Testis (tissue), 3 donors: Measurements from ENCODE around the gene STARD5. TPM values are rescaled to one million over a fixed set of nuclear protein-coding genes. Genes with fewer than 3 reads are reported as not detected.
"Not testable (repeated sequence)": the region's sequence is repeated elsewhere in the genome, so short reads cannot be mapped to it uniquely, and the experiment has no call there.

Experiments used
- DNase-seq: peaks from one replicate; pipeline ENCODE4 v3.0.0-alpha.2; 2019
- H3K27ac ChIP-seq, 2 donors: fragments of 200-600 bp; sonication (generic); one replicate each; pipeline ENCODE4 v1.5.1; 2019
- H3K27me3 ChIP-seq: fragments of 200-600 bp; sonication (generic); one replicate; pipeline ENCODE4 v1.5.1; 2019
- H3K36me3 ChIP-seq: fragments of 200-600 bp; sonication (generic); one replicate; pipeline ENCODE4 v1.5.1; 2017; ENCODE audit warnings: low read depth; ENCODE audit errors: missing control alignments
- H3K4me1 ChIP-seq: fragments of 200-600 bp; sonication (generic); one replicate; pipeline ENCODE4 v1.5.1; 2019
- H3K4me3 ChIP-seq, 2 donors: fragments of 200-600 bp; sonication (generic); one replicate each; pipeline ENCODE4 v1.5.1; 2017 to 2019
- H3K9me3 ChIP-seq: fragments of 200-600 bp; sonication (generic); one replicate; pipeline ENCODE4 v1.5.1; 2017
- POLR2A ChIP-seq: fragments of 450-650 bp; IDR thresholded peaks from one replicate; pipeline ENCODE4 v1.6.1; 2017; ENCODE audit warnings: antibody characterized with exemption, mild to moderate bottlenecking, moderate library complexity
- WGBS, 2 donors: methylation state at CpG; one replicate each; pipeline ENCODE4 v1.1.5; 2018; 5-methylcytosine and 5-hydroxymethylcytosine counted together
- intact Hi-C: fragments of 100-400 bp; cut with DNase I; formaldehyde crosslinking; loops from one replicate; pipeline ENCODE4 v1.15.1; 2023; ENCODE audit warnings: low total_unique reads
- polyA plus RNA-seq: library from polyadenylated mRNA; stranded (reverse); fragments of 350-450 nt; fragmentation: Illumina TruSeq; extraction: RNeasy Lipid Tissue Mini Kit (QIAGEN cat#74804); gene quantifications from one replicate; pipeline ENCODE4 v1.2.3, GENCODE V29; 2014; ENCODE audit warnings: low read depth, low replicate concordance; ENCODE audit not compliant: insufficient read depth
- total RNA-seq, 2 donors: library from RNA; depleted of rRNA; stranded (reverse); fragments of >200 nt; gene quantifications; one replicate each; pipeline ENCODE4 v1.2.3, GENCODE V29; 2016
- TF ChIP-seq, protein P1 (sequence below), 3 experiments: fragments of 450-650 bp in 2 of 3; fragments of 200-600 bp in 1 of 3; sonication (generic) in 1 of 3; IDR thresholded peaks; one replicate each; pipeline ENCODE4 v1.5.1; 2016 to 2019; ENCODE audit warnings: antibody characterized with exemption in 3 of 3, mild to moderate bottlenecking in 2 of 3, moderate library complexity in 1 of 3

Gene STARD5
- total and polyA plus RNA-seq, 3 donors from 2014 or later = 8.7 to 16.2 (median 15.7) TPM

DNA sequence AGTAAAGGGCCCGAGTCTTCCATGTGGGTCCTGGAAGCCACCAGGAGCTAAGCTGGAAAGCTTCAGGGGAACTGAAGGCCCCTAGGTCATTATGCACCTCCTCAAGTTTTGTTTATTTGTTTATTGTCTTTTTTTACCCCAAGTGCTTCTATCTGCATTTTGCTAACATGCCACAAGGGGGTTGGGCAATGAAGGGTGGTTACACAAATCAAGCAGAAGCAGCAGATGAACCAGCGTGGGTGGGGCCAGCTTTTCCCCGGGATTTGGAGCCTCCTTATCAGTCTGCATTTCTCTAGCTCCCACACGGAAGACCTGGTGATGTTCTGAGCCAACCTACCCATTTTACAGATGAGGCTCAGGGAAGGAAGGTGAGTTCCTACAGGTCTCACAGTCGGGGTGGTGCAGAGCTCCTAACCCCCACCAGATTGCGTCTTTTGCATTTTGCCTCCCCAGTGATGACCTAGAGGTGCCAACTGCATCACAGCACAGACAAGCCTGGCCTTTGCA is 33.3 kb upstream of the STARD5 start:
- WGBS, 2 donors = 82 to 87% methylated on average over 6 of the region's 6 CpGs
- TF ChIP-seq, protein P1, sequence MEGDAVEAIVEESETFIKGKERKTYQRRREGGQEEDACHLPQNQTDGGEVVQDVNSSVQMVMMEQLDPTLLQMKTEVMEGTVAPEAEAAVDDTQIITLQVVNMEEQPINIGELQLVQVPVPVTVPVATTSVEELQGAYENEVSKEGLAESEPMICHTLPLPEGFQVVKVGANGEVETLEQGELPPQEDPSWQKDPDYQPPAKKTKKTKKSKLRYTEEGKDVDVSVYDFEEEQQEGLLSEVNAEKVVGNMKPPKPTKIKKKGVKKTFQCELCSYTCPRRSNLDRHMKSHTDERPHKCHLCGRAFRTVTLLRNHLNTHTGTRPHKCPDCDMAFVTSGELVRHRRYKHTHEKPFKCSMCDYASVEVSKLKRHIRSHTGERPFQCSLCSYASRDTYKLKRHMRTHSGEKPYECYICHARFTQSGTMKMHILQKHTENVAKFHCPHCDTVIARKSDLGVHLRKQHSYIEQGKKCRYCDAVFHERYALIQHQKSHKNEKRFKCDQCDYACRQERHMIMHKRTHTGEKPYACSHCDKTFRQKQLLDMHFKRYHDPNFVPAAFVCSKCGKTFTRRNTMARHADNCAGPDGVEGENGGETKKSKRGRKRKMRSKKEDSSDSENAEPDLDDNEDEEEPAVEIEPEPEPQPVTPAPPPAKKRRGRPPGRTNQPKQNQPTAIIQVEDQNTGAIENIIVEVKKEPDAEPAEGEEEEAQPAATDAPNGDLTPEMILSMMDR (IDR thresholded peaks at IDR 0.05) = no peak
- no peak for TF ChIP-seq POLR2A
- no peak for DNase-seq

DNA sequence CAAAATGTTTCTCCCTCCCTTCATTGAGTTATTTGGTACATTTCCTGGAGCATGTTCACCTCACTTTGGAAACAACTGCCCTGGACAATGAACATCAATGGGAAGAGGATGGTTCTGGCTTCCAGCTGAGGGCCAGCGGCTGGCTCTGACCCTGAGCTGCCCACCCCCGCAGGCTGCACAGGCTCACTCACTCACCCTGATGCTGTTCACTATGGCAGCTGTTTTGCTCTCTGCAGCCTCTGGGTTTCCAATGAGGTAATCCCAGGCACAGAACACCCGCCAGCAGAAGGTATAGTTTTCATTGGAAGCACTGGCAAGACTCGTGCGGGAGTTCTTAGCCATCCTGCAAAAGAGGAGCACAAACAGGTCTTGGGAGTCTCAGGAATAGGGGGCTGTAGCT is 32.3 kb upstream of the STARD5 start:
- intact Hi-C loops = no loop called here
- DNase-seq = no peak
- no peak overlapping the region for H3K27ac ChIP-seq
- no peaks in the 10 kb centered on the region for H3K27me3 ChIP-seq
- no peaks in the 10 kb centered on the region for H3K9me3 ChIP-seq
- 82% methylated on average over 3 to 5 of the region's 5 CpGs for WGBS, 2 donors
- no peaks in the 10 kb centered on the region for H3K4me1 ChIP-seq
- TF ChIP-seq, protein P1 (IDR thresholded peaks at IDR 0.05) = no peak
- TF ChIP-seq POLR2A = no peak
- H3K4me3 ChIP-seq = no peak overlapping the region
- no peaks in the 10 kb centered on the region for H3K36me3 ChIP-seq

More for the DNA sequence above, 33.3 kb upstream of the STARD5 start:
- no peak overlapping the region for H3K27ac ChIP-seq
- H3K9me3 ChIP-seq = no peaks in the 10 kb centered on the region
- no peaks in the 10 kb centered on the region for H3K36me3 ChIP-seq
- no peak overlapping the region for H3K4me3 ChIP-seq
- H3K27me3 ChIP-seq = no peaks in the 10 kb centered on the region
- H3K4me1 ChIP-seq = no peaks in the 10 kb centered on the region
- intact Hi-C loops = no loop called here

DNA sequence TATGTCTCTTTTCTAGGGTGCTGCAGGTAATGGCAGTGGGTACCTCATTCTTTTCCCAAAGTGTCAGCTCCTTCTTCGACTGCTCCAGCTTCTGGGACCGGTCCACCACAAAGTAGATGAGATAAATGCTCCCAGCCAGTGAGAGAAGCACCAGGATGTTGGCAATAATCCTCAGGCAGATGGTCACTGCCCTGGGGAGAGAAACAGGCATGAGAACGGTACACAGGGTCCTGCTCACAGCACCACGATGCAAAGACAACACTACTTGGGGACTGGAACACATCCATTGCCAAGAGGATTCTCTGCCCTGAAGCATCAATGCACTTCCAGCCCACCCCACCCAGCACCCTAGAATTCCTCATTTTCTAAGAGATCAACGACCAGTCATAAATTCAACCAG is 27.7 kb upstream of the STARD5 start:
- 57 to 84% methylated on average over 5 of the region's 5 CpGs for WGBS, 2 donors
- TF ChIP-seq, protein P1 (IDR thresholded peaks at IDR 0.05) = no peak
- TF ChIP-seq POLR2A = no peak
- DNase-seq = no peak

DNA sequence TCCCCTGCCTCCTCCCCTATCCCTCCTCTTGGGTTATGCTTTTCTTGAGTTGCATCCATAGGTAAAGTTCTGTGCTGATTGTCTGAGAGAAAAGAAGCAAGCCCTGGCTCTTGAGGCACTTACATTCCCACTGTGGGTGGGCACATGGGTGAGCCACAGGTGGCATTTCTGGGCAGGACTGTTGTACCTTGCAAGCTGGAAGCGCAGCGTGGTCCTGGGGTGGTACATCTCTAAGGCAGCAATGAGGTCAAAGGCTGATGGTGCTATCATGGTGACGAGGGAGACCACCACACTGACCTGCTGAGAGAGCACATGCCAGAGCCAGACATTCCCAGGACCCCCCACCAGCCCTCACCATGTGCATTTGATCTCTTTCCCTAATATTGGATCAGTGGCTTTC is 25.3 kb upstream of the STARD5 start:
- DNase-seq = no peak
- H3K36me3 ChIP-seq = no peaks in the 10 kb centered on the region
- H3K4me3 ChIP-seq = no peak overlapping the region
- H3K27me3 ChIP-seq = no peaks in the 10 kb centered on the region
- intact Hi-C loops = no loop called here
- WGBS, 2 donors = 97 to 100% methylated on average over 2 to 3 of the region's 3 CpGs
- no peaks in the 10 kb centered on the region for H3K4me1 ChIP-seq
- no peaks in the 10 kb centered on the region for H3K9me3 ChIP-seq
- TF ChIP-seq, protein P1 (IDR thresholded peaks at IDR 0.05) = no peak
- TF ChIP-seq POLR2A = no peak
- H3K27ac ChIP-seq = no peak overlapping the region

More for the DNA sequence above, 27.7 kb upstream of the STARD5 start:
- Histone ChIP-seq H3K36me3 (no peaks in the 10 kb centered on the region), H3K4me3 (no peak overlapping the region), H3K4me1 (no peaks in the 10 kb centered on the region), H3K27me3 (no peaks in the 10 kb centered on the region), H3K27ac (no peak overlapping the region), H3K9me3 (no peaks in the 10 kb centered on the region)
- intact Hi-C loops = no loop called here

DNA sequence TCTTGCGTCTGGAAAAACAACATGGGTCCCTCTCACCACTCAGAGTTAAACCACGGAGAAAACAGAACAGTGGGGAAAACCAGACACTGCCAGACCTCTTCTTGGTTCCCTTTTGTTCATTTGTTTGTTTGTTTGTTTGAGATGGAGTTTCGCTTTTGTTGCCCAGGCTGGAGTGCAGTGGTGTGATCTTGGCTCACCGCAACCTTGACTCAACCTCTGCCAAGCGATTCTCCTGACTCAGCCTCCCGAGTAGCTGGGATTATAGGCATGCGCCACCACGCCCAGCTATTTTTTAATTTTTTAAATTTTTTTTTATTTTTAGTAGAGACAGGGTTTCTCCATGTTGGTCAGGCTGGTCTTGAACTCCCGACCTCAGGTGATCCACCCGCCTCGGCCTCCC is 24.8 kb upstream of the STARD5 start:
- H3K36me3 ChIP-seq, DNase-seq, H3K4me1 ChIP-seq, H3K27ac ChIP-seq, H3K27me3 ChIP-seq, H3K9me3 ChIP-seq, intact Hi-C loops, H3K4me3 ChIP-seq: not testable (repeated sequence)
- 86 to 95% methylated on average over 11 of the region's 11 CpGs for WGBS, 2 donors
